Measurements from ENCODE around the gene SLC1A7.

Gene SLC1A7

GRCh38 chr1:53061123-53061858 is 81.1 kb downstream of the SLC1A7 start:
- DNase-seq (ENCODE audit: low spot score): peak; percentile 58

- peak; percentile 84 for DNase-seq (ENCODE audit: low spot score)
Measured at GRCh38 chr1:53060579-53060978, 81.9 kb downstream of the SLC1A7 start.

GRCh38 chr1:53057127-53057526 is 85.3 kb downstream of the SLC1A7 start:
- peak; percentile 73 for DNase-seq (ENCODE audit: low spot score)

- no peak for DNase-seq (ENCODE audit: low spot score)
Measured at GRCh38 chr1:53051676-53052075, 90.8 kb downstream of the SLC1A7 start.

GRCh38 chr1:53050310-53050709 is 92.1 kb downstream of the SLC1A7 start:
- no peak for DNase-seq (ENCODE audit: low spot score)

- no peak for DNase-seq (ENCODE audit: low spot score)
Measured at GRCh38 chr1:53049574-53049967, 92.9 kb downstream of the SLC1A7 start.

GRCh38 chr1:53048960-53049573 is 93.4 kb downstream of the SLC1A7 start:
- no peak for DNase-seq (ENCODE audit: low spot score)

- peak; percentile 28 for DNase-seq (ENCODE audit: low spot score)
Measured at GRCh38 chr1:53047737-53048736, 94.4 kb downstream of the SLC1A7 start.

GRCh38 chr1:53046930-53047329 is 95.5 kb downstream of the SLC1A7 start:
- DNase-seq (ENCODE audit: low spot score): no peak

GRCh38 chr1:53044926-53045325 is 97.5 kb downstream of the SLC1A7 start:
- DNase-seq (ENCODE audit: low spot score): no peak

- peak; percentile 71 for DNase-seq (ENCODE audit: low spot score)
Measured at GRCh38 chr1:53043271-53043670, 99.2 kb downstream of the SLC1A7 start.

GRCh38 chr1:53038566-53038965 is 103.9 kb downstream of the SLC1A7 start:
- no peak for DNase-seq (ENCODE audit: low spot score)
